ENCODE results near the gene TMEM44.

- no peak for TF ChIP-seq CTCF (IDR thresholded peaks at IDR 0.05)
- no peak for TF ChIP-seq POLR2A (IDR thresholded peaks at IDR 0.05)
Measured at GRCh38 chr3:194596906-194597305, 36.3 kb downstream of the TMEM44 start.
